ENCODE results near the gene CIZ1. TPM values are rescaled to one million over a fixed set of nuclear protein-coding genes. Genes with fewer than 3 reads are reported as not detected.

CIZ1 gene
- polyA plus RNA-seq, 1 of the 3 experiments (the other 2 are of a cell fraction) = 37.0 TPM

- POLR2A ChIA-PET = no interaction called here
- Histone ChIP-seq H3K9ac (no peak overlapping the region), H4K20me1 (ENCODE audit: insufficient read depth) (no peaks in the 10 kb centered on the region), H3K9me2 (no peaks in the 10 kb centered on the region), H3K9me3 (no peaks in the 10 kb centered on the region), H3K4me2 (no peak overlapping the region), H3K4me3 (ENCODE audit: low read depth in 2 of 2, low read length in 1 of 2) (no peak overlapping the region), H3F3A (replicated peaks; ENCODE audit: insufficient read depth) (no peaks in the 10 kb centered on the region), H3K27ac (ENCODE audit: low read depth in 2 of 2, low read length in 1 of 2) (no peak overlapping the region), H3K79me2 (ENCODE audit: insufficient read depth) (no peaks in the 10 kb centered on the region), H3K4me1 (ENCODE audit: control insufficient read depth in 1 of 2, insufficient read depth in 2 of 2, low read depth in 1 of 2, low read length in 1 of 2) (peaks cover 4 to 7% of the 10 kb centered on the region in 2 experiments; a peak in 1 of 4 replicates), H3K27me3 (ENCODE audit: insufficient read depth) (no peaks in the 10 kb centered on the region), H2AFZ (ENCODE audit: low read depth) (no peak overlapping the region), H3K36me3 (replicated peaks in 1 of 2; ENCODE audit: control insufficient read depth in 1 of 2, insufficient read depth in 2 of 2, low read length in 1 of 2) (peaks cover 0 to 19% of the 10 kb centered on the region in 2 experiments)
- no peak for DNase-seq
- 74% methylated on average over 9 of the region's 15 CpGs for WGBS (ENCODE audit: low lambda C conversion rate)
- TF ChIP-seq RFX5 (IDR thresholded peaks at IDR 0.05; ENCODE audit: low read length) (no peak), GABPA (IDR thresholded peaks at IDR 0.05; ENCODE audit: low read depth) (no peak), TEAD4 (IDR thresholded peaks at IDR 0.05; ENCODE audit: borderline replicate concordance, insufficient read depth) (no peak), GATA2 (CRISPR knock-in tag; IDR thresholded peaks at IDR 0.05) (no peak), FOSL2 (IDR thresholded peaks at IDR 0.05; ENCODE audit: borderline replicate concordance, low read depth) (no peak), MXI1 (IDR thresholded peaks at IDR 0.05; ENCODE audit: low read depth, low read length) (no peak), IRF3 (IDR thresholded peaks at IDR 0.05; ENCODE audit: low read depth, low read length) (no peak), ELF1 (IDR thresholded peaks at IDR 0.05) (no peak), CTCF (IDR thresholded peaks at IDR 0.05) (no peak), RCOR1 (IDR thresholded peaks at IDR 0.05; ENCODE audit: low read length) (no peak), FOXJ3 (CRISPR knock-in tag; IDR thresholded peaks at IDR 0.05) (no peak), SMC3 (IDR thresholded peaks at IDR 0.05; ENCODE audit: low read depth, low read length) (no peak)
- TF ChIP-seq, protein P1, sequence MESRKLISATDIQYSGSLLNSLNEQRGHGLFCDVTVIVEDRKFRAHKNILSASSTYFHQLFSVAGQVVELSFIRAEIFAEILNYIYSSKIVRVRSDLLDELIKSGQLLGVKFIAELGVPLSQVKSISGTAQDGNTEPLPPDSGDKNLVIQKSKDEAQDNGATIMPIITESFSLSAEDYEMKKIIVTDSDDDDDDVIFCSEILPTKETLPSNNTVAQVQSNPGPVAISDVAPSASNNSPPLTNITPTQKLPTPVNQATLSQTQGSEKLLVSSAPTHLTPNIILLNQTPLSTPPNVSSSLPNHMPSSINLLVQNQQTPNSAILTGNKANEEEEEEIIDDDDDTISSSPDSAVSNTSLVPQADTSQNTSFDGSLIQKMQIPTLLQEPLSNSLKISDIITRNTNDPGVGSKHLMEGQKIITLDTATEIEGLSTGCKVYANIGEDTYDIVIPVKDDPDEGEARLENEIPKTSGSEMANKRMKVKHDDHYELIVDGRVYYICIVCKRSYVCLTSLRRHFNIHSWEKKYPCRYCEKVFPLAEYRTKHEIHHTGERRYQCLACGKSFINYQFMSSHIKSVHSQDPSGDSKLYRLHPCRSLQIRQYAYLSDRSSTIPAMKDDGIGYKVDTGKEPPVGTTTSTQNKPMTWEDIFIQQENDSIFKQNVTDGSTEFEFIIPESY (IDR thresholded peaks at IDR 0.05; ENCODE audit: borderline replicate concordance, low read depth) = no peak
- CTCF ChIA-PET = interaction anchor here (0.7 to 1.2 kb wide), 4 partner anchors 84 to 176 kb away, joined by 3 to 4 read pairs (median 4); no protein-coding TSS in a partner anchor
Measured at GRCh38 chr9:128118971-128119665, 72.3 kb downstream of the CIZ1 start.

Data from SK-N-SH (cell line).